IMR-90 (cell line): Measurements from ENCODE around the gene ZFR. TPM values are rescaled to one million over a fixed set of nuclear protein-coding genes. Genes with fewer than 3 reads are reported as not detected.

Experiments used
- ATAC-seq: fragments of 200-7000 bp; cut with Tn5 transposase; 2 replicates; pipeline ENCODE4 v1.9.1; 2020; ENCODE audit warnings: low read depth, mild to moderate bottlenecking, moderate library complexity
- BruUV-seq: library from RNA; stranded (reverse); fragments of 400-500 nt; replicated peaks from 2 replicates; lab custom pipeline; 2021; lab: Mats Ljungman, UMichigan
- CTCF ChIA-PET: fragments of 300-600 bp; formaldehyde crosslinking; extraction: SDS; loops from one replicate; lab custom pipeline; 2021; ENCODE audit warnings: antibody characterized with exemption; lab: Yijun Ruan, JAX
- POLR2A ChIA-PET: fragments of 300-600 bp; sonication (Branson Sonifier 250); formaldehyde crosslinking; loops from one replicate; lab custom pipeline; 2022; ENCODE audit warnings: antibody characterized with exemption; ENCODE audit not compliant: unreplicated experiment; lab: Charles Lee
- DNase-seq: peaks from one replicate; pipeline ENCODE4 v3.0.0; 2013
- H2AFZ ChIP-seq: replicated peaks from 2 replicates; pipeline ENCODE3; 2013; ENCODE audit warnings: low read length, mild to moderate bottlenecking; ENCODE audit not compliant: poor library complexity
- H2AK5ac ChIP-seq: 2 replicates; pipeline ENCODE4 v1.6.1; 2013; ENCODE audit warnings: low read depth, low read length, inconsistent platforms
- H2AK9ac ChIP-seq: replicated peaks from 2 replicates; pipeline ENCODE3; 2013; ENCODE audit warnings: mild to moderate bottlenecking, low read depth, low read length, moderate library complexity; ENCODE audit not compliant: poor library complexity
- H2BK120ac ChIP-seq: 2 replicates; pipeline ENCODE4 v1.6.1; 2013; ENCODE audit warnings: low read depth, low read length, inconsistent platforms
- H2BK15ac ChIP-seq: 3 replicates; pipeline ENCODE4 v1.6.1; 2013; ENCODE audit warnings: low read depth, low read length, inconsistent platforms
- H2BK20ac ChIP-seq: 2 replicates; pipeline ENCODE4 v1.6.1; 2013; ENCODE audit warnings: low read depth, mild to moderate bottlenecking, inconsistent platforms, low read length, moderate library complexity
- H2BK5ac ChIP-seq: 2 replicates; pipeline ENCODE4 v1.6.1; 2013; ENCODE audit warnings: mild to moderate bottlenecking, low read depth, low read length, inconsistent platforms; ENCODE audit not compliant: poor library complexity, severe bottlenecking
- H3K14ac ChIP-seq: replicated peaks from 2 replicates; pipeline ENCODE4 v1.6.1; 2013; ENCODE audit warnings: low read depth, low read length, inconsistent platforms
- H3K18ac ChIP-seq: 2 replicates; pipeline ENCODE4 v1.6.1; 2013; ENCODE audit warnings: low read depth, low read length, control low read depth
- H3K23ac ChIP-seq: 2 replicates; pipeline ENCODE4 v1.6.1; 2013; ENCODE audit warnings: low read depth, low read length, inconsistent platforms
- H3K27ac ChIP-seq: 2 replicates; pipeline ENCODE4 v1.5.1; 2013; ENCODE audit warnings: mild to moderate bottlenecking, control low read depth, low read length; ENCODE audit not compliant: insufficient read depth
- H3K27me3 ChIP-seq: 2 replicates; pipeline ENCODE4 v1.6.1; 2013; ENCODE audit warnings: low read length; ENCODE audit not compliant: control insufficient read depth, insufficient read depth
- H3K36me3 ChIP-seq: 2 replicates; pipeline ENCODE4 v1.6.1; 2013; ENCODE audit warnings: low read length, mixed read lengths; ENCODE audit not compliant: control insufficient read depth, insufficient read depth
- H3K4ac ChIP-seq: 2 replicates; pipeline ENCODE4 v1.6.1; 2013; ENCODE audit warnings: low read depth, low read length, inconsistent platforms
- H3K4me1 ChIP-seq: 2 replicates; pipeline ENCODE4 v1.6.1; 2013; ENCODE audit warnings: low read length, mixed read lengths; ENCODE audit not compliant: control insufficient read depth, insufficient read depth
- H3K4me2 ChIP-seq: 2 replicates; pipeline ENCODE4 v1.6.1; 2013; ENCODE audit warnings: low read depth, mild to moderate bottlenecking, control low read depth, low read length, moderate library complexity
- H3K4me3 ChIP-seq: 2 replicates; pipeline ENCODE4 v1.5.1; 2013; ENCODE audit warnings: low read depth, mild to moderate bottlenecking, control low read depth, low read length, moderate library complexity; ENCODE audit not compliant: insufficient read depth
- H3K56ac ChIP-seq: 2 replicates; pipeline ENCODE4 v1.6.1; 2013; ENCODE audit warnings: low read length, inconsistent platforms; ENCODE audit not compliant: insufficient read depth; ENCODE audit errors: extremely low read depth
- H3K79me1 ChIP-seq, 2 experiments: 2 replicates each; pipeline ENCODE4 v1.6.1; 2013; ENCODE audit warnings: low read length in 2 of 2, inconsistent platforms in 1 of 2, low read depth in 1 of 2
- H3K9ac ChIP-seq: 2 replicates; pipeline ENCODE4 v1.6.1; 2013; ENCODE audit warnings: low read depth, low read length, control low read depth
- H3K9me1 ChIP-seq: 2 replicates; pipeline ENCODE4 v1.6.1; 2013; ENCODE audit warnings: low read length, inconsistent platforms; ENCODE audit not compliant: insufficient read depth
- H3K9me3 ChIP-seq: 2 replicates; pipeline ENCODE4 v1.6.1; 2013; ENCODE audit warnings: low read length; ENCODE audit not compliant: control insufficient read depth, insufficient read depth
- H4K20me1 ChIP-seq: 2 replicates; pipeline ENCODE4 v1.6.1; 2013; ENCODE audit warnings: low read length, inconsistent platforms; ENCODE audit not compliant: insufficient read depth
- H4K5ac ChIP-seq: 2 replicates; pipeline ENCODE4 v1.6.1; 2013; ENCODE audit warnings: mild to moderate bottlenecking, low read depth, low read length, control low read depth
- H4K8ac ChIP-seq, 2 experiments: 2 replicates each; pipeline ENCODE4 v1.6.1; 2013; ENCODE audit warnings: low read depth in 2 of 2, low read length in 2 of 2, control low read depth in 1 of 2, inconsistent platforms in 1 of 2
- H4K91ac ChIP-seq: 2 replicates; pipeline ENCODE4 v1.6.1; 2013; ENCODE audit warnings: low read depth, low read length, inconsistent platforms; ENCODE audit not compliant: insufficient read depth
- BHLHE40 ChIP-seq: fragments of 150-350 bp; IDR thresholded peaks from 2 replicates; pipeline ENCODE4 v1.6.1; 2016; ENCODE audit warnings: mild to moderate bottlenecking, low read depth, low read length
- CEBPB ChIP-seq: IDR thresholded peaks from 2 replicates; pipeline ENCODE4 v1.6.1; 2012; ENCODE audit warnings: low read depth, low read length, improper control_type of control experiment
- CTCF ChIP-seq: conservative IDR thresholded peaks from 2 replicates; pipeline ENCODE4 v1.5.1; 2012; ENCODE audit warnings: mild to moderate bottlenecking, low read depth, low read length, improper control_type of control experiment
- ELK1 ChIP-seq: fragments of 150-350 bp; IDR thresholded peaks from 2 replicates; pipeline ENCODE4 v1.6.1; 2016; ENCODE audit warnings: low read depth, mild to moderate bottlenecking, low read length, moderate library complexity, borderline replicate concordance
- FOS ChIP-seq: fragments of 150-350 bp; IDR thresholded peaks from 2 replicates; pipeline ENCODE4 v1.6.1; 2016; ENCODE audit warnings: low read depth, low read length
- MAFK ChIP-seq: IDR thresholded peaks from 2 replicates; pipeline ENCODE4 v1.6.1; 2012; ENCODE audit warnings: low read depth, low read length, improper control_type of control experiment
- MAZ ChIP-seq: IDR thresholded peaks from 2 replicates; pipeline ENCODE4 v1.6.1; 2012; ENCODE audit warnings: low read depth, mild to moderate bottlenecking, low read length, improper control_type of control experiment, moderate library complexity, borderline replicate concordance
- MXI1 ChIP-seq: IDR thresholded peaks from 2 replicates; pipeline ENCODE4 v1.6.1; 2012; ENCODE audit warnings: low read depth, mild to moderate bottlenecking, low read length, moderate library complexity, borderline replicate concordance
- POLR2A ChIP-seq: IDR thresholded peaks from 2 replicates; pipeline ENCODE4 v1.6.1; 2012; ENCODE audit warnings: mild to moderate bottlenecking, low read depth, low read length
- RAD21 ChIP-seq: IDR thresholded peaks from 2 replicates; pipeline ENCODE4 v1.6.1; 2012; ENCODE audit warnings: low read length, improper control_type of control experiment
- RCOR1 ChIP-seq: IDR thresholded peaks from 2 replicates; pipeline ENCODE4 v1.6.1; 2012; ENCODE audit warnings: mild to moderate bottlenecking, low read length, improper control_type of control experiment; ENCODE audit not compliant: insufficient replicate concordance
- RFX5 ChIP-seq: IDR thresholded peaks from 2 replicates; pipeline ENCODE4 v1.8.0; 2012; ENCODE audit warnings: low read depth, mild to moderate bottlenecking, low read length, moderate library complexity
- SMC3 ChIP-seq: fragments of 150-350 bp; IDR thresholded peaks from 2 replicates; pipeline ENCODE4 v1.6.1; 2016; ENCODE audit warnings: low read depth, mild to moderate bottlenecking, antibody characterized with exemption, low read length, moderate library complexity
- USF2 ChIP-seq: fragments of 150-350 bp; IDR thresholded peaks from 2 replicates; pipeline ENCODE4 v1.6.1; 2017; ENCODE audit warnings: mild to moderate bottlenecking, antibody characterized with exemption, low read length, low read depth
- dilution Hi-C: fragments of 300-500 bp; cut with HindIII; formaldehyde crosslinking; loops from one replicate; pipeline ENCODE4 v1.14.3; 2018; ENCODE audit warnings: low sequenced_read_pairs; ENCODE audit not compliant: unreplicated experiment
- in situ Hi-C: fragments of 300-500 bp; cut with MboI; formaldehyde crosslinking; loops from 3 replicates; pipeline ENCODE4 v1.14.3; 2019; ENCODE audit warnings: low sequenced_read_pairs, inconsistent platforms, mixed read lengths
- intact Hi-C: fragments of 100-400 bp; cut with micrococcal nuclease; formaldehyde crosslinking; loops from 2 replicates; pipeline ENCODE4 v1.10.0; 2022
- polyA plus RNA-seq, 3 experiments: library from polyadenylated mRNA; depleted of rRNA; stranded (reverse); fragments of >200 nt; gene quantifications; 2 replicates each; pipeline ENCODE4 v1.2.3, GENCODE V29; 2012; ENCODE audit warnings: low replicate concordance in 1 of 3
- total RNA-seq: library from RNA; depleted of rRNA; stranded (reverse); fragments of >200 nt; gene quantifications from 2 replicates; pipeline ENCODE4 v1.2.3, GENCODE V29; 2012

Gene ZFR
- total and polyA plus RNA-seq, 2 of the 4 experiments (the other 2 are of a cell fraction): 30.4 to 81.4 TPM

GRCh38 chr5:32410630-32411029 lies 33.9 kb downstream of the ZFR start:
- no peak overlapping the region for H3K9ac ChIP-seq
- BruUV-seq: no TSS peak
- peaks cover 4 to 27% of the 10 kb centered on the region in 2 experiments; a peak in 3 of 4 replicates for H3K79me1 ChIP-seq
- peaks cover 29% of the 10 kb centered on the region for H3K36me3 ChIP-seq
- H3K14ac ChIP-seq: no peak overlapping the region
- no peak for ATAC-seq
- H3K56ac ChIP-seq: no peak overlapping the region
- no peak for DNase-seq
- TF ChIP-seq SMC3 (no peak), RCOR1 (no peak), MAFK (no peak), USF2 (no peak), RAD21 (no peak), POLR2A (no peak), RFX5 (no peak), MXI1 (no peak), ELK1 (no peak), FOS (no peak), CTCF (no peak), MAZ (no peak), CEBPB (no peak), BHLHE40 (no peak)
- H2BK15ac ChIP-seq: no peak overlapping the region
- in situ Hi-C loops: no loop called here
- no peak overlapping the region for H2AK5ac ChIP-seq
- no peak overlapping the region for H4K91ac ChIP-seq
- H3K9me3 ChIP-seq: no peaks in the 10 kb centered on the region
- no peak overlapping the region for H3K27ac ChIP-seq
- no peak overlapping the region for H3K4me2 ChIP-seq
- no peak overlapping the region for H3K18ac ChIP-seq
- H3K27me3 ChIP-seq: no peaks in the 10 kb centered on the region
- CTCF ChIA-PET: no interaction called here
- no peak overlapping the region for H3K4me3 ChIP-seq
- no peak overlapping the region for H2AFZ ChIP-seq
- no peak overlapping the region for H3K23ac ChIP-seq
- intact Hi-C loops: loop anchor here (5.0 kb wide), 1 partner anchor 177 kb away; the partner anchor contains the start of gene SUB1
- POLR2A ChIA-PET: no interaction called here
- no peaks in the 10 kb centered on the region; the same call in 1 of the 2 replicates for H4K20me1 ChIP-seq
- H2BK120ac ChIP-seq: no peak overlapping the region
- no peak overlapping the region for H3K4ac ChIP-seq
- no peak overlapping the region for H2AK9ac ChIP-seq
- H3K4me1 ChIP-seq: no peaks in the 10 kb centered on the region
- no peak overlapping the region for H2BK5ac ChIP-seq
- no peak overlapping the region for H2BK20ac ChIP-seq
- dilution Hi-C loops: no loop called here
- no peak overlapping the region for H4K8ac ChIP-seq
- H3K9me1 ChIP-seq: no peaks in the 10 kb centered on the region
- H4K5ac ChIP-seq: no peak overlapping the region
